ENCODE measurements around the gene EHMT1. TPM values are rescaled to one million over a fixed set of nuclear protein-coding genes. Genes with fewer than 3 reads are reported as not detected.

The EHMT1 gene
- polyA plus RNA-seq, 1 of the 3 experiments (the other 2 are of a cell fraction) = 39.5 TPM

GRCh38 chr9:137745541-137745991, 126.8 kb downstream of the EHMT1 start (continued):
- TF ChIP-seq SMC3 (IDR thresholded peaks at IDR 0.05; ENCODE audit: low read depth, low read length) (no peak), TAF1 (IDR thresholded peaks at IDR 0.05; ENCODE audit: borderline replicate concordance, low read depth, low read length) (no peak)

- peaks cover 8% of the 10 kb centered on the region for H4K20me1 ChIP-seq (ENCODE audit: insufficient read depth)
- no peaks in the 10 kb centered on the region for H3K27me3 ChIP-seq (ENCODE audit: insufficient read depth)
- H3K27ac ChIP-seq (ENCODE audit: low read depth in 2 of 2, low read length in 1 of 2) = no peak overlapping the region
- peaks cover 0 to 4% of the 10 kb centered on the region in 2 experiments; a peak in 1 of 4 replicates for H3K4me1 ChIP-seq (ENCODE audit: control insufficient read depth in 1 of 2, insufficient read depth in 2 of 2, low read depth in 1 of 2, low read length in 1 of 2)
- no peak overlapping the region for H3K9ac ChIP-seq
- no peak for DNase-seq
- no peak overlapping the region for H3K4me2 ChIP-seq
- no peaks in the 10 kb centered on the region for H3K9me3 ChIP-seq
- peaks cover 2% of the 10 kb centered on the region for H3F3A ChIP-seq (replicated peaks; ENCODE audit: insufficient read depth)
- CTCF ChIA-PET = no interaction called here
- 97% methylated on average over 13 of the region's 15 CpGs for WGBS (ENCODE audit: low lambda C conversion rate)
- no peaks in the 10 kb centered on the region for H3K9me2 ChIP-seq
- H3K36me3 ChIP-seq (replicated peaks in 1 of 2; ENCODE audit: control insufficient read depth in 1 of 2, insufficient read depth in 2 of 2, low read length in 1 of 2) = peaks cover 34 to 49% of the 10 kb centered on the region in 2 experiments
- H3K79me2 ChIP-seq (ENCODE audit: insufficient read depth) = peaks cover 28% of the 10 kb centered on the region
- POLR2A ChIA-PET = no interaction called here
- H3K4me3 ChIP-seq (ENCODE audit: low read depth in 2 of 2, low read length in 1 of 2) = no peak overlapping the region
- H2AFZ ChIP-seq (ENCODE audit: low read depth) = no peak overlapping the region
- TF ChIP-seq IRF3 (IDR thresholded peaks at IDR 0.05; ENCODE audit: low read depth, low read length) (no peak), EZH2phosphoT487 (IDR thresholded peaks at IDR 0.05; ENCODE audit: borderline replicate concordance, low read depth) (no peak), RCOR1 (IDR thresholded peaks at IDR 0.05; ENCODE audit: low read length) (no peak), REST (IDR thresholded peaks at IDR 0.05; ENCODE audit: low read depth, low read length) (no peak), NFIC (IDR thresholded peaks at IDR 0.05; ENCODE audit: borderline replicate concordance) (no peak), YY1 (IDR thresholded peaks at IDR 0.05; ENCODE audit: low read depth) (no peak), JUND (IDR thresholded peaks at IDR 0.05) (no peak), TCF12 (IDR thresholded peaks at IDR 0.05) (no peak), FOXJ3 (CRISPR knock-in tag; IDR thresholded peaks at IDR 0.05) (no peak), MEF2A (IDR thresholded peaks at IDR 0.05; ENCODE audit: borderline replicate concordance, low read depth) (no peak), ELF1 (IDR thresholded peaks at IDR 0.05) (no peak), SIN3A (IDR thresholded peaks at IDR 0.05; ENCODE audit: borderline replicate concordance, low read depth, low read length) (no peak), GABPA (IDR thresholded peaks at IDR 0.05; ENCODE audit: low read depth) (no peak), FOXM1 (IDR thresholded peaks at IDR 0.05; ENCODE audit: low read depth) (no peak), MAX (IDR thresholded peaks at IDR 0.05; ENCODE audit: low read depth) (no peak), POLR2AphosphoS5 (IDR thresholded peaks at IDR 0.05; ENCODE audit: low read depth, low read length) (no peak)
- TF ChIP-seq, protein P1, sequence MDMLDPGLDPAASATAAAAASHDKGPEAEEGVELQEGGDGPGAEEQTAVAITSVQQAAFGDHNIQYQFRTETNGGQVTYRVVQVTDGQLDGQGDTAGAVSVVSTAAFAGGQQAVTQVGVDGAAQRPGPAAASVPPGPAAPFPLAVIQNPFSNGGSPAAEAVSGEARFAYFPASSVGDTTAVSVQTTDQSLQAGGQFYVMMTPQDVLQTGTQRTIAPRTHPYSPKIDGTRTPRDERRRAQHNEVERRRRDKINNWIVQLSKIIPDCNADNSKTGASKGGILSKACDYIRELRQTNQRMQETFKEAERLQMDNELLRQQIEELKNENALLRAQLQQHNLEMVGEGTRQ (IDR thresholded peaks at IDR 0.05; ENCODE audit: borderline replicate concordance, low read depth, low read length) = no peak
- TF ChIP-seq, protein P2, sequence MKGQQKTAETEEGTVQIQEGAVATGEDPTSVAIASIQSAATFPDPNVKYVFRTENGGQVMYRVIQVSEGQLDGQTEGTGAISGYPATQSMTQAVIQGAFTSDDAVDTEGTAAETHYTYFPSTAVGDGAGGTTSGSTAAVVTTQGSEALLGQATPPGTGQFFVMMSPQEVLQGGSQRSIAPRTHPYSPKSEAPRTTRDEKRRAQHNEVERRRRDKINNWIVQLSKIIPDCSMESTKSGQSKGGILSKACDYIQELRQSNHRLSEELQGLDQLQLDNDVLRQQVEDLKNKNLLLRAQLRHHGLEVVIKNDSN (IDR thresholded peaks at IDR 0.05; ENCODE audit: borderline replicate concordance, low read depth) = no peak
- TF ChIP-seq, protein P3, sequence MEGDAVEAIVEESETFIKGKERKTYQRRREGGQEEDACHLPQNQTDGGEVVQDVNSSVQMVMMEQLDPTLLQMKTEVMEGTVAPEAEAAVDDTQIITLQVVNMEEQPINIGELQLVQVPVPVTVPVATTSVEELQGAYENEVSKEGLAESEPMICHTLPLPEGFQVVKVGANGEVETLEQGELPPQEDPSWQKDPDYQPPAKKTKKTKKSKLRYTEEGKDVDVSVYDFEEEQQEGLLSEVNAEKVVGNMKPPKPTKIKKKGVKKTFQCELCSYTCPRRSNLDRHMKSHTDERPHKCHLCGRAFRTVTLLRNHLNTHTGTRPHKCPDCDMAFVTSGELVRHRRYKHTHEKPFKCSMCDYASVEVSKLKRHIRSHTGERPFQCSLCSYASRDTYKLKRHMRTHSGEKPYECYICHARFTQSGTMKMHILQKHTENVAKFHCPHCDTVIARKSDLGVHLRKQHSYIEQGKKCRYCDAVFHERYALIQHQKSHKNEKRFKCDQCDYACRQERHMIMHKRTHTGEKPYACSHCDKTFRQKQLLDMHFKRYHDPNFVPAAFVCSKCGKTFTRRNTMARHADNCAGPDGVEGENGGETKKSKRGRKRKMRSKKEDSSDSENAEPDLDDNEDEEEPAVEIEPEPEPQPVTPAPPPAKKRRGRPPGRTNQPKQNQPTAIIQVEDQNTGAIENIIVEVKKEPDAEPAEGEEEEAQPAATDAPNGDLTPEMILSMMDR (IDR thresholded peaks at IDR 0.05) = no peak
These were observed 129.5 kb downstream of the EHMT1 start for GRCh38 chr9:137748311-137748710.
